RCC 7860 (cell line): Measurements from ENCODE around the gene DSCAM.

ENCODE experiments used
- DNase-seq: peaks from one replicate; pipeline ENCODE4 v3.0.0-alpha.2; 2015; ENCODE audit warnings: low spot score
- FAIRE-seq: peaks from 2 replicates; lab custom pipeline; 2012; peaks lifted over from hg19 to GRCh38; lab: Jason Lieb, UNC

DSCAM gene

DNA sequence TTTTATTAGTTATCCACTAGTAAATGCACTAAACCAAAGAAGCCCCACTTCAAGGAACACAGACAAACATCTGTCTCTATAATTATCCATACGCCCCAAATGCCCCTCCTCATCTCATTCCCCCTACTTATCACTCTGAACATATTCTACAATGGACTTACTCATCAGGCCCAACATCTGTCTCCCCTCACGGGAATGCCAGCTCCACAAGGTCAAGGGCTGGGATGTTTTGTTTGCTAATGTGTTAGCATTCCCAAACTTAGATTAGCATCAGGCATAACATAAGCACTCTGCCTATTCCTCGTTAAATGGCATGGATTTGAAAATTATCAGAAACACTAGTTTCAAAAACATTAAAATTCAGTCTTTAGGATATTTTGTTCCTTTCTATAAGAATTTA lies 279.5 kb downstream of the DSCAM start:
- no peak for DNase-seq
- FAIRE-seq, result no peak

DNA sequence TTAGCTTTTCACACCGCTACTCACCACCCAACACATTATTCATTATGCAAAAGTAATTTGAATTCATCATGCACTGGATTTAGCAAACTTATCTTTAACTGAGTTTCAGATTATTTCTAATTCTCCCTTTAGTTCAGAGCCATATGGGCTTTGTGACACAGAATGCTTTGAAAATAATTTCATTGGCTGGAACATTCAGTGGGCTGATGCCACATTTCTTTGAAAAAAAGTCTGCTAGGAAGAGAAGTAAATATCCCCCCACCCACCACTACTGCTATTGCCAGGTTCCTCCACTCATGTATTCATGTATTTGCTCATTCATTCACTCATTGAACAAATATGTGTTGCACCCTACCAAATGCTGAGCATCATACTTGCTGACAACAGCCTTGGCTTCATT lies 280.5 kb downstream of the DSCAM start:
- DNase-seq, result no peak
- FAIRE-seq, result no peak

DNA sequence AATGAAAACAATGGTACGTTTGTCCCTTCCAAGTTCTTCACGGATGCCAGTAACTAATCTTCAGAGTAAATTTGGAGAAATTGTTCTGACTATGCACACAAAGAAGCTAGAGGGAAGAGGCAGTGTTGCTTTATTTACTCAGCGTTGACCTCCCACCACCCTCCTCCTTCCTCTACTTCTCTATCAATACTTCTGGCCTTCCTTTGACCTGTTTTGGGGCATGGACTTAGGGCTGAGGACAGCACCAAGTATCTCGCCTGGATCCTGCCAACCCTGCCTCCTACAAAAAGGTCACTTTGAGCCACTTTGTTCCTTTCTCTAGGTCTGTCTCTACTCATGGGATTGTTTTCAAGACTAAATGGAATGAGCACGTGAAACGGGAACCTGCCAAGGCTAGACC lies 282.6 kb downstream of the DSCAM start:
- FAIRE-seq, result no peak

DNA sequence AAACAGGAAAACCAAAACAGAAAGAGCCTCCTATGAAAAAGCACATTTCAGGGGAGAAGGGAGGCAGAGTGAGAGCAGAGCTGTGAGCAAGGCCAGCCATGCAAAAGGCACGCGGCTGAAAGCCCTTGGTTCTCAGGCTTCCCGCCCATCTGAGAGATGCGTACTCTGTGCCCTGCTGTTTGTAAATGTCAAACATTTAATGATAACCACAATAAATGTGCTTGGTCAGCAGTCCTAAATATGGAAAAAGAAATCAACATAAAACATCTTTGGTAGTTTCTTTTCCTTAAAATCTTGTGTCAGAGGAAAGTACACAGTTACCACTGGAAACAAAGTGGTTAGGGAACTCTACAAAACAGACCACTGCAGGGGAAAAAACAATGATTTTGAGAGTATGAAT lies 283.1 kb downstream of the DSCAM start:
- FAIRE-seq, result no peak

More for the DNA sequence above, 282.6 kb downstream of the DSCAM start:
- DNase-seq, result no peak

DNA sequence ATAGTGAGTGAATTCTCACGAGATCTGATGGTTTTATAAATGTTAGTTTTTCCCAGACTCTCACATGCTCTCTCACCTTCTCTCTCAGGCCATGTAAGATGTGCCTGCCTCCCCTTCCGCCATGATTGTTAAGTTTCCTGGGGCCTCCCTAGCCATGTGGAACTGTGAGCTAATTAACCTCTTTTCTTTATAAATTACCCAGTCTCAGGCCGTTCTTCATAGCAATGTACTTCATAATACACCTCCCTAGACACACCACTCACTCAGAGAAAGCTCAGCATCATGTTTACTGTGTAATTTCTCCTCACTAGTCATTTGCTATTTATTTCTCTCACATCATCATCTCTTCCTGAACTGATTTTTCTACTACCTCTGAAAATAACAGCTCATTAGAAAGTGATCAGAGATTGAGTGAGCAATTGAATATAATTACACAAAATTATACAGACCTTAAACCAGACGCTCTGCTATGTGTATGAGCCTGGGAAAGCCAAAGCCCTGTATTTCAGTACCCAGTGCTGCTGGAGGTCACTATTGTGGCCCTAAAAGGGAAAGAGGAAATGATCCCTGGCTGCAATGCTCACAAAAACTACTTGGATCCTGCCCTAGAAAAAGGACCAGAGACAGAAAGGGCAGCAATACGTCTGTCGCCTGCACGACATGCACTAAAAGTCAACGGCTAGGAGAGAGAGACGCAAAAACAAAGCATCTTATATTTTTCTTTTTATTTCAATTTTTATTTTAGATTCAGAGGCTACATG lies 284.5 kb downstream of the DSCAM start:
- FAIRE-seq (no peak), DNase-seq (no peak)

More for the DNA sequence above, 283.1 kb downstream of the DSCAM start:
- no peak for DNase-seq

DNA sequence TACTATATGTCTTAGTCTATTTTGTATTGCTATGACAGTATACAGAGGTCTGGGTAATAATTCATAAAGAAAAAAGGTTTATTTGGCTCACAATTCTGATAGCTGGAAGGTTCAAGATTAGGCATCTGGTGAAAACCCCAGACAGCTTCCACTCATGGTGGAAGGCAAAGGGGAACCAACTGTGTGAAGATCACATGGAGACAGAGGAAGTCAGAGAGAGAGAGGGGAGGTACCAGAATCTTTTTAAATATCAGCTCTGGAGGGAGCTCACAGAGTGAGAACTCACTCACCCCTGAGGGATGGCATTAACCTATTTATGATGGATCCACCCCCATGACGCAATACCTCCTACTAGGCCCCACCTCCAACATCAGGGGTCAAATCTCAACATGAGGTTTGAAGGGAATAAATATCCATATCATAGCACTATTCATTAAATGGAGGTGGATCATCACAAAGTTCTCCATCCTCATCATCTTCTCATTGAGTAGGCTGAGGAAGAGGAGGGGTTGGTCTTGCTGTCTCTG lies 290.5 kb downstream of the DSCAM start:
- FAIRE-seq (no peak), DNase-seq (no peak)

DNA sequence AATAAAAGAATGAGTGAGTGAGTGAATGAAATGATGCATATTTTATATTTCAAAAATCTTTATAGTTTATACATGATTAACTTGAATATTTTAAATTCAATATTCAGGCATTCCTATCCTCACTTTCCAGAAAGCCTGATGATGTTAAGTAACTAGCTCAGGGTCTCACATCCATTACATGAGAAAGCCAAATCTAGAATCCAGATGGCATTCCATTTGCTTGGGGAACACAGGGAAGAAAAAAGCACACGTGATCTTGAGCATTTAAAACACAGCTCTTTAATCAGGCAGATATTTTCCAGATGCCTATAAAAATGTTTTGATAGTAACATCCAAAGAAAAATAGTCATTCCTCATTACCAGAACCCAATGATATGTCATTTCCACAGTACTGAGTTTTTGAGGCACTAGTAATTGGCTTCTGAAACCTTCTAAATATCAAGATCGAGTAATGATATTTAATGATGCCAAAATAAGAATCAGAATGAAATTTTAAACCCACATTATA lies 291.9 kb downstream of the DSCAM start:
- DNase-seq (no peak), FAIRE-seq (no peak)

DNA sequence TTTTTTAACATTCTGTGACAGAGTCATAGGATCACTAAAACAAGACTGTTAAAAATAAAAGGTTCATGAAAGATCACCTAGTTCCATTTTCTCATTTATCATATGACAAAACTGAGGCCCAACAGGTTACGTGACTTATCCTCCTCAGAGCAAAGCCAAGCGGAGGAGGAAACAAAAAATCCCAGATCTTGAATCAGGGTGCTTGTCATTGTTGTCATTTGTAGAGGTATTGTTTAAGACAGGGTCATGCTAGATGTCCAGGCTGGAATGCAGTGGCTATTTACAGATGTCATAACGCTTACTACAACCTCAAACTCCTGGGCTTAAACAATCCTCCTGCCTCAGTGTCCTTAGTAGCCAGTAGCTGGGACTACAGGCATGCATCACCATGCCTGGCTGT lies 293.2 kb downstream of the DSCAM start:
- FAIRE-seq, result no peak

DNA sequence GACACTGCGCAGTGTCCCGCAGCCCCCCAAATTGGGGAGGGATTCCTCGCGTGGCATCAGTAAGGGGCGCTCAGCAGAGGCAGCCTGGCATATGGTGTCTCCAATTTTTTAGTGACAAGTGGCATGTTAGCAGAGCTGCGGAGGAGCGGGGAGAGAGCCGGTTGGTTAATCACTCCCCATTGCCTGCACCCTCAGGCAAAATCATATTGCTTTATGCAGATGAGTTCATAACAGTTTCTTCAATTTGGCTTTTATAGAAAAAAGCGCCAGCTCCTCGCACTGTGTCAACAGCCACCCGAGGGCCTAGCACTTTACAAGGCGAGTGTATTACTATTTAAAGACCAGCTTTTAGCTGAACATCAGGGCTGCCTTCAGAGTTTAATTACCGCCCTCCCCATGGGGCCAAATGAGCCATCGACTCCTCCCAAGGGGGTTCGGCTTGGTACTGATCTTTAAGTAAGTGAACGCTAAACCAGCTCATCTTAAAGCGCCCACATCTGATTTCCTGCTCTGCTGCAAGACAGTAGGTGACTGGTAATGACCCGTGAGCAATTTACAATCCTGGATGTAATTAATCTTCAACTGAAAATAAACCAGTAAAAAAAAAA lies 298.9 kb downstream of the DSCAM start:
- DNase-seq (no peak), FAIRE-seq (no peak)

More for the DNA sequence above, 293.2 kb downstream of the DSCAM start:
- no peak for DNase-seq

DNA sequence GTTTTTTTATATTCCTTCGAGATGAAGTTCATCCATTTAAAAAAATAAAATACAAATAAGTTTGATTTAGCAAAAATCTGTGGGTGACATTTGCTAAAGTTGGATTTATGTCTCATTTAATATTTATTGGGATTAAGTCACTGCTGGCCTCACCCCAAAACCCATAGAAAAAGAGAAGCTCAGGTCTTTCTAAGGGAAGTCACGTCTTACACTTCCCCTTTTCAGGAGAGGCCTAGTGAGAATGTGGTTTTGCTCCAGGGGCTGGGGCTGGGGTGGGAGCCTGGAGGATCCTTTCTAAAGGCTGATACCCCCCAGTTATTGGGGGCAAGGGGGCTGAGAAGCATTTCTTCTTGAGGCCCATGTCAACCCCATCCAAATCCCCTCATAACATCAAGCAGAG lies 300.3 kb downstream of the DSCAM start:
- no peak for FAIRE-seq
- no peak for DNase-seq

DNA sequence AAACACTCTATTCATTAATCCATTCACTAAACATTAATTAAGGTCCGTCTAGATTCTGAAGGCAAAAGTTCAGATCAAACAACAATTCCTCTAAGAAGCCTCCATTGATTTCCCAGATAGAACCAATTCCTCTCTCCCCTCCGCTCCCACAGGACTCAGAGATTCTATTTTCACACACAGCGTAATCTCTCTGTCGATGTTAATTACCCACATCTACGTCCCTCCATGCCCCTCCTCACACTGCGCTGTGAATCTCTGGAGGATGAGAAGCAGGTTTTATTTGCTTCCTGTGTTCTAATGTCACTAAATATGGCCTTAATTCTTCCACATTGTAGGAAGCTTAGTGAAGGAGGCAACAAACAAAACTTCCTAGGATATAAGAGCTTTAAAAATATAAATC lies 306.7 kb downstream of the DSCAM start:
- no peak for FAIRE-seq
- DNase-seq, result no peak

DNA sequence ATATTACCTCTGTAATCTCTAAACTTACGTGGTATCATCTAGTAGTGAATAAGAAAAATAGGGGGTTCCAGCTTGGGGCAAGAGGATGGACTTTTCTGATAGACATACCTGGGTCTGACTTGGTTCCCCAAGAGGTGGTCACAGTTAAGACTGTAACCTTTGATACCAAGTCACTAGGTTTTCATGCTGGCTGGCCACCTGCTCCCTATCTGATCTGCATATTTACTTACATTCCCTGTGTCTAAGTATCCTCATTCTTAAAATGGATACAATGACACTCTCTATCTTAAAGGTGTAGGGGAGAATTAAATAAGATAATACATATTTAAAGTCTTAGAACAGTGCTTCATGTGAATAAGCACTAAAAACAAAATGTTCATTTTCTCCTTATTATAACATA lies 312.1 kb downstream of the DSCAM start:
- DNase-seq, result no peak
- no peak for FAIRE-seq

DNA sequence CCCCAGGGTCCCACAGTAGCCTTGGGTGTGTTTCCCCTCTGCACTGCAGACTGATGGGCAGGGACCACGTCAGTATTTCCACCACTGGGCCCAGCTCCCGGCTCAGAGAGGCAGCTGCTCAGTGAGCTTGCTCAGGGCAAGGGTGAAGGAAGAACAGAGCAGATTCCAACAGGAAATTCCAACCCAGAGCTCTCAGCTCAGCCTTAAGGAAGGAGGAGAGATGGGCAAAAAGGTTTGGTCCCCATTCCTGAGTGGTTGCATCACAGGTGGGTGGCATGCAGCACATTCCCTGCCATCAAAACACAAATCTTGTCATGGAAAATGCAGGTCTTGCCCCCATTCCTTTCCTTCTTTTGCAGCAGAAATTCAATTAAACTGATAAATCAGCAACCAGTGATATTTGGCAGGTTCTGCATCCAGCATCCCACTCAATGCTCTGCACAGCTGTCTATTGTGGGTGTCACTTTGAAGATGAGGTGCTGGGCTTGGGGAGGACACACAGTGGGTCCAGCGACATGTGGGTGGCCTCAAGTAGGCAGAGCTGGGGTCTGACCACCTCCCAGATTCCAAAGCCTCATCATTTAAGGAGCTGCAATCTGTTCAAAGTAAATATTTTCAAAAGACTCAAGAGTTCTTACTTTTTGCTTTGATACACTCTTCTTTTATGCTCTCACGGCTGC lies 315.4 kb downstream of the DSCAM start:
- FAIRE-seq (no peak), DNase-seq (no peak)

DNA sequence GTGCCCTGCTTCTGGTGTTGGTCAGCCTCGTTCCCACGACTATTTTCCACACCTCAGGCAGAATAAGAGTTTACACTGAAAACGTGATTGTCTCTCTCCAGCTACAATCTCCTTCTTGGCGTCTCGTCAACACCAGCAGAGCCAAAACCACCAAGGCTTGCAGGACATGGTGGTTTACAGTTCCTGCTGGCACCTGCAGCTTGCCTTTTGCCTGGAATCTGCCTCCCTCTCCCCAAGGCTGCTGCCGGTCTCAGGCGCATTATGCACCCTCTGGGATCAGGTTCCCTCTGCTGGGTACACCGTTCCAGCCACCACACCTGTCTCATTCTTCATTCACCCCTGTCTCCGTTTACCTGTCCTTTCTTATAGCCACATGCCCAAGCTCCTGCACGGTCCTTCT lies 315.9 kb downstream of the DSCAM start:
- FAIRE-seq, result no peak
- DNase-seq, result no peak

DNA sequence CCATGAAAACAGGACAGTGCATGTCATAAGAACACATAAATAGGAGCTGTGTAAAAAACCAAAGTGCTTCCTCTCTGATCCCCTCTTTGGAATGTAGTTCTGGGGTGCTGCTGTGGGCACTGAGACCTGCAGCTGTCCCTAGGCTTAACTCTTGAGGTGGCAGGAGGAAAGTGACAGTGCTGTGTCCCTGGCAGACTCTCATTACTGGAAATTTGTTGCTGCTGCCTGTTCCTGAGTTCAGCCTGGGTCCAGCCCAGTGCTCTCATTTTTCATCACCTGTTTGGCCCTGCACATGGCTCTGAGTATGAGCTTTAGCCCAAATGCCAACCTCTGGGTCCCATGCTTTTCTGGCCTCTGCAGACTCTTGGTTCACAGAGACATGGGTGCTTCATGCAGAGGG lies 329.3 kb downstream of the DSCAM start:
- FAIRE-seq (no peak), DNase-seq (no peak)

DNA sequence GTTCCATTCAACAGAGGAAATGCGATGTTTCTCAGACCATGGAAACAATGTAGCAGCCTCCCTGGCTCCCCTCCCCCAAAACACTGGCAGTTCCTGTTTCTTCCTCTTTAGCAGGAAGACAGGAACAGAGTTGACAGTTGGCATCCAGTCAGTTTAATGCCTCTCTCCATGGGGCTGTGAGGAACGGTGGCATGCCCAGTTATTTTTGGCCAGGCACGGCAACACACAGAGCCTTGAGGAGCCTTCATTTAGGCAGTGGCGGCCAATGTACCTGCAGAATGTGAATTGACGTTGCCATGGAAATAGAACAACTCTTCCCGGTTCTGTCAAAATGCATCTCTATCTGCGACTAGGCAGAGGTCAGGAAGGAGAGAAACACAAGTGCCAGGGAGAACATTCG lies 330.6 kb downstream of the DSCAM start:
- DNase-seq (no peak), FAIRE-seq (no peak)

DNA sequence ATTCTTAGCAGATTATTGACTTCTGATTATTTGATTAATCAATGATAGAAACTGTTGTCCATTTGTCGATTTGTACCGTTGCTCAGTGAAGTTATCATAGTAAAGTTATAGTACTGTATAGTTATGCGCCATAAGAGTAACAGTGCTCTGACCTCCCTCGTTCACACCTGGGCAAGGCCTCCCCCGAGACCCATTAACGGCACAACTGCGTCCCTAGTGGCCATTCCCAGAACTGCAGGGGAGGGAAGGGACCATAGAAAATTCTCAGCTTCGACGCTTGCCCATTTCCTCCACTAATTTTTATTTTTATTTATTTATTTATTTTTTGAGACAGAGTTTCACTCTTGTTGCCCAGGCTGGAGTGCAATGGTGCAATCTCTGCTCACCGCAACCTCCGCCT lies 334.4 kb downstream of the DSCAM start:
- DNase-seq, result no peak
- no peak for FAIRE-seq

DNA sequence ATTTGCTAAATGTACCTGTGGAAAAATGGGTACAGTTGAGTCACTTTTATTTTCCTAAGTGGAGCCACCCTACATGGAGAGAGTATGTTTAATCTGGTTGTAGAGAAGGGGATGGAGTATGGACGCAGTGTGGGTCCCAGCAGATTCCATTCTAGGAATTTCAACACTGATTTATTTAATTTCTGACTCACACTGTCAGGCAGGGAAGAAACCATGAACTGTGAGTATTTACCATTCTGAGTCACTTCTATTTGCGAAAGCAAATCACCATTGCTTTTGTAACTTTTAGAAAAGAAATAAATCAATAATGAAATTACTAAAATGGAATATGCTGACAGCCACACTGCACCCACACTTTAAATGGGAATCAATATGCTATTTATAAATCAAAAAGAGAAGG lies 339.0 kb downstream of the DSCAM start:
- DNase-seq (peak; percentile 16), FAIRE-seq (no peak)

DNA sequence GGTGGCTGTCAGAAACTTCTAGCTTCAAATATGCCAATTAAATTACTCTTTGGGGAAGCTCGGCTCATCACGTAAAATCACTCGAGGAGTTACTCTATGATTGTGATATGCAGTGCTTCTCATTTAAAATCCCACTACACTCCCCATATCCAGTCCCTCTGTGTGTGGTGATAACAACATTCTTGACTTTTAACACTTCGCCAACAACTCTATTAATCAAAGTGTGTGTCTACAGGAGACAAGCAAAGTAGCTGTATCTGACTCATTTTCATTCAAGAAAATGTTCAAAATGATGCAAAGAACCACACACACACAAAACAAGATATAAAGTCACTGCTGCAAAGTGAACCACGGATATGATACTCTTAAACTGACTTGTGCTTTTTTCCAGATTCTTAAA lies 341.3 kb downstream of the DSCAM start:
- DNase-seq (no peak), FAIRE-seq (no peak)

DNA sequence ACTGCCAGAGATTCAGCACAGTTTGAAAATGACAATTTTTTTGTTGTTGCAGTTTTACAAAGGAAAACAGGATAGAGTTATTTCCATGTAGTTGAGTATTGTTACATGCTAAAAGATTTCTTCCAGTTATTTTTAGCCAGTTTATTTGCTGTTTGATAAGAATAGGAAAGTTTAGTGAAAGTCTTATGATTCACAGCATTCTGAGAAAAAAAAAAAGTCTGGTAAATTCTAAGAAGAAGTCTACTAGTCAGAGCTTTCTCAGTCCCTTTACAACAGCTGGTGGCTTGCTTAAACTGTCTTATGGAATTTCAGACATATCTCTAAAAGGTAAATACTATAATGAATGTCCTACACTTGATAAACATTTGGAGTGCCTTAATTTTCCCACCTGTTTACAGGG lies 341.7 kb downstream of the DSCAM start:
- DNase-seq, result no peak
- no peak for FAIRE-seq

DNA sequence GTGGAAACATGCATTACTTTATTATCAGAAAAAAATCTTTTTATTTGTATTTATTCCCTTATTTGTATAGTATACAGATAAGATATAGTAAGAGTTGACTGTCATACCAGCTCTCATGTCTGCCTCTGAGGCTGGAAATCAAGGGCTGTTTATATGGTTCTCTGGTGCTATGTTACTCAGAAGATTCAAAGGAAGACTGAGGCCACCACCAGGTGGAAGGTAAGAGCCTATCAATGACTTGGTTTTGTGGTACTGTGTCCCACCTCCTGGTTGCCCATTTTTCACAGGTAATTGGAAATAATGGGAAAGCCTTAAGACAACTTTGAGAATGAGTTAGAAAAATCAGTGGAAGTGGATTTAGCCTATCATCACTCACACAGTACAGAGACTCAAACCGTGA lies 342.1 kb downstream of the DSCAM start:
- DNase-seq (no peak), FAIRE-seq (no peak)

DNA sequence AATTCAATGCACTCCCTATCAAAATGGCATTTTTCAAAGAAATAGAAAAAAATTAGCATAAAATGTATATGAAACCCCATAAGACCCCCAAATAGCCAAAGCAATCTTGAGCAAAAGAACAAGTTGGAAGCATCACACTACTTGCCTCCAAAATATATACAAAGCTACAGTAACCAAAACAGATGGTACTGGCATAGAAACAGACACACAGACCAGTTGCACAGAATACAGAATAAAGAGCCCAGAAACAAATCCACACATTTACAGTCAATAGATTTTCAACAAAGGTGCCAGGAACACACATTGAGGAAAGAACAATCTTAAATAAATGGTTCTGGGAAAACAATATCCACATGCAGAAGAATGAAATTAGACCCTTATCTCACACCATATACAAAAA lies 350.8 kb downstream of the DSCAM start:
- DNase-seq (no peak), FAIRE-seq (no peak)
